ENCODE measurements around the gene PNPLA4. TPM values are rescaled to one million over a fixed set of nuclear protein-coding genes. Genes with fewer than 3 reads are reported as not detected.

The PNPLA4 gene
- total and polyA plus RNA-seq, 2 of the 4 experiments (the other 2 are of a cell fraction): 14.3 to 15.7 TPM

- DNase-seq: no peak
- CTCF ChIA-PET: no interaction called here
These were observed 45.4 kb upstream of the PNPLA4 start for GRCh38 chrX:7972586-7972985.

More at GRCh38 chrX:7972586-7972985, 45.4 kb upstream of the PNPLA4 start:
- WGBS, 2 experiments (ENCODE audit: extremely low coverage in 2 of 2, insufficient read length in 1 of 2): no CpG with 5 or more reads among the region's 2 CpGs
- no peak overlapping the region for H3K56ac ChIP-seq (ENCODE audit: extremely low read depth, insufficient read depth, low read length)
- H2AK9ac ChIP-seq (replicated peaks; ENCODE audit: low read depth, low read length, poor library complexity): no peak overlapping the region
- no peak overlapping the region for H3K27ac ChIP-seq (ENCODE audit: insufficient read depth, low read length)
- intact Hi-C loops (cut with micrococcal nuclease) (no loop called here), dilution Hi-C loops (cut with HindIII; ENCODE audit: low sequenced_read_pairs, unreplicated experiment) (no loop called here), in situ Hi-C loops (cut with MboI; ENCODE audit: low sequenced_read_pairs) (no loop called here)
- no peak for ATAC-seq (ENCODE audit: low read depth)
- H2BK15ac ChIP-seq (ENCODE audit: low read depth, low read length): no peak overlapping the region
- no peaks in the 10 kb centered on the region for H3K79me1 ChIP-seq (ENCODE audit: low read depth in 1 of 2, low read length in 2 of 2)
- H3K23ac ChIP-seq (ENCODE audit: low read depth, low read length): no peak overlapping the region
- no peaks in the 10 kb centered on the region for H3K27me3 ChIP-seq (ENCODE audit: control insufficient read depth, insufficient read depth, low read length)
- no peak overlapping the region for H2AK5ac ChIP-seq (ENCODE audit: low read depth, low read length)
- H3K4me3 ChIP-seq (ENCODE audit: insufficient read depth, low read depth, low read length): no peak overlapping the region
- H3K4ac ChIP-seq (ENCODE audit: low read depth, low read length): no peak overlapping the region
- H3K4me1 ChIP-seq (ENCODE audit: control insufficient read depth, insufficient read depth, low read length): no peaks in the 10 kb centered on the region
- no peak overlapping the region for H3K9ac ChIP-seq (ENCODE audit: low read depth, low read length)
- H2AFZ ChIP-seq (replicated peaks; ENCODE audit: low read length, poor library complexity): no peak overlapping the region
- no peak overlapping the region for H3K4me2 ChIP-seq (ENCODE audit: low read depth, low read length)
- H3K36me3 ChIP-seq (ENCODE audit: control insufficient read depth, insufficient read depth, low read length): no peaks in the 10 kb centered on the region
- no peak overlapping the region for H4K91ac ChIP-seq (ENCODE audit: insufficient read depth, low read depth, low read length)
- no peaks in the 10 kb centered on the region for H3K9me1 ChIP-seq (ENCODE audit: insufficient read depth, low read length)
- no peak overlapping the region for H2BK5ac ChIP-seq (ENCODE audit: low read depth, low read length, poor library complexity, severe bottlenecking)
- no peak overlapping the region for H3K14ac ChIP-seq (replicated peaks; ENCODE audit: low read depth, low read length)
- no peak overlapping the region for H3K18ac ChIP-seq (ENCODE audit: low read depth, low read length)
- H2BK120ac ChIP-seq (ENCODE audit: low read depth, low read length): no peak overlapping the region
- POLR2A ChIA-PET (ENCODE audit: unreplicated experiment): no interaction called here
- H2BK20ac ChIP-seq (ENCODE audit: low read depth, low read length): no peak overlapping the region
- H4K20me1 ChIP-seq (ENCODE audit: insufficient read depth, low read length): no peaks in the 10 kb centered on the region
- no peak for TF ChIP-seq SMC3 (IDR thresholded peaks at IDR 0.05; ENCODE audit: low read depth, low read length)
- TF ChIP-seq BHLHE40 (IDR thresholded peaks at IDR 0.05; ENCODE audit: low read depth, low read length): no peak
- TF ChIP-seq USF2 (IDR thresholded peaks at IDR 0.05; ENCODE audit: low read depth, low read length): no peak
- no peak for TF ChIP-seq MAZ (IDR thresholded peaks at IDR 0.05; ENCODE audit: borderline replicate concordance, low read depth, low read length)
- TF ChIP-seq POLR2A (IDR thresholded peaks at IDR 0.05; ENCODE audit: low read depth, low read length): no peak
- TF ChIP-seq FOS (IDR thresholded peaks at IDR 0.05; ENCODE audit: low read depth, low read length): no peak
- TF ChIP-seq CHD1 (IDR thresholded peaks at IDR 0.05; ENCODE audit: low read depth, low read length): no peak
- TF ChIP-seq NFE2L2 (IDR thresholded peaks at IDR 0.05; ENCODE audit: low read depth, low read length): no peak
- no peak for TF ChIP-seq CEBPB (IDR thresholded peaks at IDR 0.05; ENCODE audit: low read depth, low read length)
- H4K8ac ChIP-seq (ENCODE audit: low read depth in 2 of 2, low read length in 2 of 2): no peak overlapping the region
- H4K5ac ChIP-seq (ENCODE audit: low read depth, low read length): no peak overlapping the region
- H3K9me3 ChIP-seq (ENCODE audit: control insufficient read depth, insufficient read depth, low read length): no peaks in the 10 kb centered on the region; the same call in 1 of the 2 replicates
- no TSS peak for BruUV-seq (replicated peaks)
